ENCODE measurements around the gene PDX1. TPM values are rescaled to one million over a fixed set of nuclear protein-coding genes. Genes with fewer than 3 reads are reported as not detected.

Gene PDX1
- total and polyA plus RNA-seq, 2 of the 13 experiments (the other 11 are each of a cell fraction or from before 2014, with no cell fraction given) = 0.07 TPM; not detected in 1

DNA sequence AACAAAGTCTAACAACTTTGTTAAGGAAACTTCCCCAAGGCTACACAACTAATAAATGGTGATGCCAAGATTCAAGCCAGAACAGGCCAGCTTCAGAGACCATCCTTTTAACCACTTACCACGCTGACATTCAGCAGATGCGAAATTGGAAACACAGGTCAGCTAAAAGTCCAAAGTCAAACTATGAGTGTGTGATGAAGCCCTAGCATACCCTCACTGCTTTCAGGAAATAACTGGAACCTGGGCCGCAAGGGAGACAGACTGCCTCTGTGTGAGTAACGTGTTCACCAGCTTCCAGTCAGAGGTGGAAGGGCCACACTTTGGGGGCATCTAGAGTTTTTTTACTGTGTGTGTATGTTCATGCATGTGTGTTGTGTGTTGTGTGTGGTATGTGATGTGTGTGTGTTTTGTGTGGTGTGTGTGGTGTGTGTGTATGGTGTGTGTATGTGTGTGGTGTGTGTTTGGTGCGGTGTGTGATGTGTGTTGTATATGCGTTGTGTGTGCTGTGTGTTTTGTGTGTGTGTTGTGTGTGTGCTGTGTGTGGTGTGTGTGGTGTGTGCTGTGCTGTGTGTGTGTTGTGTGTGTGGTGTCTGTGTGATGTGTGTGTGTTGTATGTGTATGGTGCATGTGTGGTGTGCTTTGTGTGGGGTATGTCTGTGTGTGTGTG is 12.5 kb upstream of the PDX1 start:
- in situ Hi-C loops (cut with HindIII; ENCODE audit: extremely low pct_ligation_motif_present, low pct_unique_long_range_greater_than_20kb) (no loop called here), intact Hi-C loops (cut with micrococcal nuclease; ENCODE audit: unreplicated experiment) (no loop called here)
- ChIA-PET CTCF (ENCODE audit: low intra/inter-chr PET ratio, low total read pairs) (no interaction called here), POLR2A (no interaction called here)
- H3K9ac ChIP-seq (ENCODE audit: insufficient read depth, low read depth, low read length) = no peak overlapping the region
- WGBS (ENCODE audit: low lambda C conversion rate) = 24% methylated on average over 6 of the region's 6 CpGs
- BruUV-seq (replicated peaks) = no TSS peak
- FAIRE-seq (peak; percentile 74), ATAC-seq (peak; percentile 76), DNase-seq (ENCODE audit: low spot score) (no peak)
- H3K4me2 ChIP-seq (ENCODE audit: low read depth, low read length) = no peak overlapping the region
- no peak overlapping the region for H2AFZ ChIP-seq (ENCODE audit: low read length)
- peaks cover 9% of the 10 kb centered on the region for H3K4me1 ChIP-seq (ENCODE audit: insufficient read depth, low read length)
- H3K4me3 ChIP-seq (replicated peaks in 1 of 3; ENCODE audit: insufficient read depth in 1 of 3, low read depth in 2 of 3, low read length in 3 of 3) = no peak overlapping the region
- no peaks in the 10 kb centered on the region for H3K36me3 ChIP-seq (replicated peaks in 1 of 2; ENCODE audit: control insufficient read depth in 1 of 2, insufficient read depth in 2 of 2, low read length in 2 of 2)
- H3K27ac ChIP-seq (ENCODE audit: extremely low read length, insufficient read depth, low read length) = no peak overlapping the region
- H3K9me3 ChIP-seq (ENCODE audit: low read length) = no peaks in the 10 kb centered on the region
- no peaks in the 10 kb centered on the region; a peak in 1 of 5 replicates for H3K27me3 ChIP-seq (ENCODE audit: control insufficient read depth in 1 of 2, insufficient read depth in 2 of 2, low read length in 2 of 2)
- H3K79me2 ChIP-seq (ENCODE audit: insufficient read depth, low read length) = no peaks in the 10 kb centered on the region
- H4K20me1 ChIP-seq (ENCODE audit: insufficient read depth, low read length) = no peaks in the 10 kb centered on the region
- TF ChIP-seq, protein P1, sequence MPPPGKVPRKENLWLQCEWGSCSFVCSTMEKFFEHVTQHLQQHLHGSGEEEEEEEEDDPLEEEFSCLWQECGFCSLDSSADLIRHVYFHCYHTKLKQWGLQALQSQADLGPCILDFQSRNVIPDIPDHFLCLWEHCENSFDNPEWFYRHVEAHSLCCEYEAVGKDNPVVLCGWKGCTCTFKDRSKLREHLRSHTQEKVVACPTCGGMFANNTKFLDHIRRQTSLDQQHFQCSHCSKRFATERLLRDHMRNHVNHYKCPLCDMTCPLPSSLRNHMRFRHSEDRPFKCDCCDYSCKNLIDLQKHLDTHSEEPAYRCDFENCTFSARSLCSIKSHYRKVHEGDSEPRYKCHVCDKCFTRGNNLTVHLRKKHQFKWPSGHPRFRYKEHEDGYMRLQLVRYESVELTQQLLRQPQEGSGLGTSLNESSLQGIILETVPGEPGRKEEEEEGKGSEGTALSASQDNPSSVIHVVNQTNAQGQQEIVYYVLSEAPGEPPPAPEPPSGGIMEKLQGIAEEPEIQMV (CRISPR knock-in tag; IDR thresholded peaks at IDR 0.05; ENCODE audit: low read depth) = no peak
- TF ChIP-seq TEAD3 (CRISPR knock-in tag; optimal IDR thresholded peaks at IDR 0.05; ENCODE audit: borderline replicate concordance) (peak; percentile 28), SALL1 (CRISPR knock-in tag; IDR thresholded peaks at IDR 0.05) (peak; percentile 39), KLF6 (CRISPR knock-in tag; IDR thresholded peaks at IDR 0.05) (no peak), ZNF124 (CRISPR knock-in tag; IDR thresholded peaks at IDR 0.05) (no peak), HNRNPUL1 (IDR thresholded peaks at IDR 0.05; ENCODE audit: low read depth, low read length) (no peak), ZNF710 (CRISPR knock-in tag; IDR thresholded peaks at IDR 0.05; ENCODE audit: borderline replicate concordance) (no peak), PITX1 (CRISPR knock-in tag; IDR thresholded peaks at IDR 0.05) (no peak), HNRNPL (IDR thresholded peaks at IDR 0.05; ENCODE audit: low read depth, low read length) (0 out of 2 replicates have a peak, but pooled peaks have one; percentile 19), ZNF207 (IDR thresholded peaks at IDR 0.05; ENCODE audit: borderline replicate concordance) (0 out of 2 replicates have a peak, but pooled peaks have one; percentile 81), SNRNP70 (IDR thresholded peaks at IDR 0.05; ENCODE audit: low read depth, low read length) (no peak), HNF4A (CRISPR knock-in tag; IDR thresholded peaks at IDR 0.05) (0 out of 2 replicates have a peak, but pooled peaks have one; percentile 20)
- TF ChIP-seq, protein P2, sequence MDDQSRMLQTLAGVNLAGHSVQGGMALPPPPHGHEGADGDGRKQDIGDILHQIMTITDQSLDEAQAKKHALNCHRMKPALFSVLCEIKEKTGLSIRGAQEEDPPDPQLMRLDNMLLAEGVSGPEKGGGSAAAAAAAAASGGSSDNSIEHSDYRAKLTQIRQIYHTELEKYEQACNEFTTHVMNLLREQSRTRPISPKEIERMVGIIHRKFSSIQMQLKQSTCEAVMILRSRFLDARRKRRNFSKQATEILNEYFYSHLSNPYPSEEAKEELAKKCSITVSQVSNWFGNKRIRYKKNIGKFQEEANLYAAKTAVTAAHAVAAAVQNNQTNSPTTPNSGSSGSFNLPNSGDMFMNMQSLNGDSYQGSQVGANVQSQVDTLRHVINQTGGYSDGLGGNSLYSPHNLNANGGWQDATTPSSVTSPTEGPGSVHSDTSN (CRISPR knock-in tag; IDR thresholded peaks at IDR 0.05; ENCODE audit: borderline replicate concordance) = no peak
- TF ChIP-seq, protein P3, sequence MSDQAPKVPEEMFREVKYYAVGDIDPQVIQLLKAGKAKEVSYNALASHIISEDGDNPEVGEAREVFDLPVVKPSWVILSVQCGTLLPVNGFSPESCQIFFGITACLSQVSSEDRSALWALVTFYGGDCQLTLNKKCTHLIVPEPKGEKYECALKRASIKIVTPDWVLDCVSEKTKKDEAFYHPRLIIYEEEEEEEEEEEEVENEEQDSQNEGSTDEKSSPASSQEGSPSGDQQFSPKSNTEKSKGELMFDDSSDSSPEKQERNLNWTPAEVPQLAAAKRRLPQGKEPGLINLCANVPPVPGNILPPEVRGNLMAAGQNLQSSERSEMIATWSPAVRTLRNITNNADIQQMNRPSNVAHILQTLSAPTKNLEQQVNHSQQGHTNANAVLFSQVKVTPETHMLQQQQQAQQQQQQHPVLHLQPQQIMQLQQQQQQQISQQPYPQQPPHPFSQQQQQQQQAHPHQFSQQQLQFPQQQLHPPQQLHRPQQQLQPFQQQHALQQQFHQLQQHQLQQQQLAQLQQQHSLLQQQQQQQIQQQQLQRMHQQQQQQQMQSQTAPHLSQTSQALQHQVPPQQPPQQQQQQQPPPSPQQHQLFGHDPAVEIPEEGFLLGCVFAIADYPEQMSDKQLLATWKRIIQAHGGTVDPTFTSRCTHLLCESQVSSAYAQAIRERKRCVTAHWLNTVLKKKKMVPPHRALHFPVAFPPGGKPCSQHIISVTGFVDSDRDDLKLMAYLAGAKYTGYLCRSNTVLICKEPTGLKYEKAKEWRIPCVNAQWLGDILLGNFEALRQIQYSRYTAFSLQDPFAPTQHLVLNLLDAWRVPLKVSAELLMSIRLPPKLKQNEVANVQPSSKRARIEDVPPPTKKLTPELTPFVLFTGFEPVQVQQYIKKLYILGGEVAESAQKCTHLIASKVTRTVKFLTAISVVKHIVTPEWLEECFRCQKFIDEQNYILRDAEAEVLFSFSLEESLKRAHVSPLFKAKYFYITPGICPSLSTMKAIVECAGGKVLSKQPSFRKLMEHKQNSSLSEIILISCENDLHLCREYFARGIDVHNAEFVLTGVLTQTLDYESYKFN (CRISPR knock-in tag; conservative IDR thresholded peaks at IDR 0.05) = 0 out of 2 replicates have a peak, but pooled peaks have one; percentile 20
